GM12865 (cell line): ENCODE results near the gene P2RX6.
"Not testable (repeated sequence)": the region's sequence is repeated elsewhere in the genome, so short reads cannot be mapped to it uniquely, and the experiment has no call there.

ENCODE experiments used
- DNase-seq: peaks from one replicate; pipeline ENCODE4 v3.0.0; 2010; ENCODE audit warnings: low read depth
- H3K4me3 ChIP-seq: 2 replicates; pipeline ENCODE4 v1.5.1; 2011; ENCODE audit warnings: mild to moderate bottlenecking, low read depth, low read length, control low read depth
- TF ChIP-seq, protein P1 (sequence below): IDR thresholded peaks from 2 replicates; pipeline ENCODE4 v1.5.1; 2011; ENCODE audit warnings: low read length, control low read depth, low read depth, inconsistent platforms; ENCODE audit not compliant: insufficient read depth; ENCODE audit errors: missing control alignments

P2RX6 gene

DNA sequence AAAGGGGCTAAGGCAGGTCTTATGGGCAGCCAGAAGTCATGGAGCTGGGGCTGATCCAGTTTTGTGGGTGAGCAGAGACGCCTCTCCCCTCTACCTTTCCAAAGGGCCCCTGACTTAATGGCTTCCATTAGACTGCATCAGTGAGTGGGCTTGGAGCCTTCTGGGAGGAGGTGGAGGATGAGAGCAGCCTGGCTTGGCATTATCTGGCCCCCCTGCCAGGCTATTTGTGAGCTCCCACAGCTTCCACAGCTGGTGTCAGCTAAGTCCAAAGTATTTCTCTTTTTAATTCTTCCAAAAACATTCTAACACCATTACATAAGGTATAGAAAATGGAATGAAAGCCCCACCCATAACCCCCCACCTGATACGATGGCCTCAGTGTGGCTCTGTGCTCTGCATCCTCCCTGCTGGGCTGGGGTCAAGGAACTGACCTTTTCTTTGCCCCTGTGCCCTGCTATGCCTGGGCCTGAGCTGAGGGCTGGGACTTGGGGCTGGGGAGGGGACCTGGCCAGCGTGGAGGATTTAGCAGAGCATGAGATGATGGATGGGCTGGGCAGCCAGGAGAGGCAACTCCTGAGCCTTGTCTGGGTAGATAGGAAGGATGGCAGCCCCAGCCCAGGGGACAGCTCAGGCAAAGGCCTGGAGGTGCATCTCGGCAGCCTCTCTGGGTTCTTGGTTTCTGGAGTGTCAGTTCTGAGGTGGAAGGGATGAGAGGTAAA lies 43.9 kb upstream of the P2RX6 start:
- no peak overlapping the region for H3K4me3 ChIP-seq
- no peak for DNase-seq
- TF ChIP-seq, protein P1, sequence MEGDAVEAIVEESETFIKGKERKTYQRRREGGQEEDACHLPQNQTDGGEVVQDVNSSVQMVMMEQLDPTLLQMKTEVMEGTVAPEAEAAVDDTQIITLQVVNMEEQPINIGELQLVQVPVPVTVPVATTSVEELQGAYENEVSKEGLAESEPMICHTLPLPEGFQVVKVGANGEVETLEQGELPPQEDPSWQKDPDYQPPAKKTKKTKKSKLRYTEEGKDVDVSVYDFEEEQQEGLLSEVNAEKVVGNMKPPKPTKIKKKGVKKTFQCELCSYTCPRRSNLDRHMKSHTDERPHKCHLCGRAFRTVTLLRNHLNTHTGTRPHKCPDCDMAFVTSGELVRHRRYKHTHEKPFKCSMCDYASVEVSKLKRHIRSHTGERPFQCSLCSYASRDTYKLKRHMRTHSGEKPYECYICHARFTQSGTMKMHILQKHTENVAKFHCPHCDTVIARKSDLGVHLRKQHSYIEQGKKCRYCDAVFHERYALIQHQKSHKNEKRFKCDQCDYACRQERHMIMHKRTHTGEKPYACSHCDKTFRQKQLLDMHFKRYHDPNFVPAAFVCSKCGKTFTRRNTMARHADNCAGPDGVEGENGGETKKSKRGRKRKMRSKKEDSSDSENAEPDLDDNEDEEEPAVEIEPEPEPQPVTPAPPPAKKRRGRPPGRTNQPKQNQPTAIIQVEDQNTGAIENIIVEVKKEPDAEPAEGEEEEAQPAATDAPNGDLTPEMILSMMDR: no peak

GRCh38 chr22:20972014-20972694 lies 42.8 kb upstream of the P2RX6 start:
- H3K4me3 ChIP-seq, DNase-seq: not testable (repeated sequence)

DNA sequence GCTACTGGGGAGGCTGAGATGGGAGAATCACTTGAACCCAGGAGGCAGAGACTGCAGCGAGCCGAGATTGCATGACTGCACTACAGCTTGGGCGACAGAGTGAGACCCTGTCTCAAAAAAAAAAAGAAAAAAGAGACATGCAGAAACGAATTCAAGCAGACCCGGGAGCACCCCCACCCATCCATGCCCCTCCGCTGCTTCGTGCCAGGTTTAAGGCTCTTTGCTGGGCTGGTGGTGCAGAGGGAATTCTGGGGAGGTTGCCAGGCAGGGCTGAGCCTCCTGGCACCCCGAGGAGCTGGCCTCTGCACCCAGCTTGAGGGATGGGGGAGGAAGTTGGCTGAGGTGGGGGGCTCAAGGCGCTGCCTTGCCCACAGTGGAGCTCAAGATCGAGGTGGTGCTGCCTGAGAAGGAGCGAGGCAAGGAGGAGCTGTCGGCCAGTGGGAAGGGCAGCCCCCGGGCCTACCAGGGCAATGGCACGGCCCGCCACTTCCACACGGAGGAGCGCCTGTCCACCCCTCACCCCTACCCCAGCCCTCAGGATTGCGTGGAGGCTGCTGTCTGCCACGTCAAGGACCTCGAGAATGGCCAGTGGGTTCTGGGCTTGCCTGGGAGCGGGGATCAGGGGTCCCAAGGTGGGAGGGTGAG lies 41.9 kb upstream of the P2RX6 start:
- TF ChIP-seq, protein P1: no peak
- DNase-seq: no peak
- H3K4me3 ChIP-seq: no peak overlapping the region

GRCh38 chr22:20973634-20974286 lies 41.2 kb upstream of the P2RX6 start:
- no peak overlapping the region for H3K4me3 ChIP-seq
- DNase-seq: no peak
- TF ChIP-seq, protein P1: no peak

GRCh38 chr22:20974336-20974955 lies 40.5 kb upstream of the P2RX6 start:
- DNase-seq: no peak
- TF ChIP-seq, protein P1: no peak
- no peak overlapping the region for H3K4me3 ChIP-seq

DNA sequence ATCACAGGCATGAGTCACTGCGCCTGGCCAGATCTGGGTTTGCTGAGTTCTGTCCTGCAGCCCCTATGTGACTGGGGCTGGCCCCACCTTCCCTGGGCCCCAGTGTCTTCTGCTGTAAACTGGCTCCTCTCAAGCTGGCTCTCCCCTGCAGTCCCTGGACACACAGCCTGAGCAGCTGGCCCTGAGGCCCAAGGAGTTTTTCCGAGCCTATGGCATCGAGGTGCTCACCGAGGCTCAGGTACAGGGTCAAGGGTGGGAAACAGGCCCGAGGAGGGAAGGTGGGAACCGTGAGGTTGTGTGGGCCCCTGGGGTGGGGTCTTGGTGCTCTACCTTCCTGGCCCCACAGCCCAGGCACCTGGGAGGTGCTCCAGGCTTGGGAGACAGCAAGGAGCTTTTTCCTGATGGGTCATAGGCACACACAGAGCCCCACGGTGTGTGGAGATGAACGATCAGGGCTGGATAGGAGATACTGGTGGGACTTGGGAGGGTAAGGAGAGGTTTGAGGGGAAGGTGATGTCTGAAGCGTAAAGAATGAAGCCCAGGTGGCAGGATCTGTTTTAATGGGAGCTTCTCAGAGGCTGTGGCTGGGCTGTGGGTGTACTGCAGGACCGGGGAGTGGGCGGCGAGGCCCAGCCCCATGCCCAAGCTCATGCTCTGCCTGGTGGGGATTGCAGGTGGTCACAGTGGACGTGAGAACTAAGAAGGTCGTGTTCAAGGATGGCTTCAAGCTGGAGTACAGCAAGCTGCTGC lies 39.2 kb upstream of the P2RX6 start:
- TF ChIP-seq, protein P1: no peak
- DNase-seq: no peak
- H3K4me3 ChIP-seq: no peak overlapping the region
